Natural killer cell (primary cell): ENCODE data around the gene ELOVL2. TPM values are rescaled to one million over a fixed set of nuclear protein-coding genes. Genes with fewer than 3 reads are reported as not detected.
A peak's percentile ranks its signal among the peaks of the same experiment; 100 is the strongest.

ENCODE experiments used
- ATAC-seq, 3 donors: fragments of 150-1000 bp in 2 of 3; fragments of 200-7000 bp in 1 of 3; cut with Tn5 transposase; 1 replicate in 1 of 3; 2 replicates in 2 of 3; pipeline ENCODE4 v1.10.0; 2021; ENCODE audit warnings: mild to moderate bottlenecking in 2 of 3, moderate library complexity in 2 of 3
- DNase-seq, 2 donors: peaks; one replicate each; pipeline versions ENCODE4 v3.0.0 to v3.0.0-alpha.2; 2013 to 2021; ENCODE audit warnings: mixed read lengths in 1 of 2
- H3K27ac ChIP-seq: one replicate; pipeline ENCODE4 v1.5.1; 2013; ENCODE audit warnings: mild to moderate bottlenecking, low read length
- H3K27me3 ChIP-seq: one replicate; pipeline ENCODE4 v1.6.1; 2013; ENCODE audit warnings: low read length; ENCODE audit not compliant: control insufficient read depth, insufficient read depth
- H3K36me3 ChIP-seq: one replicate; pipeline ENCODE4 v1.6.1; 2013; ENCODE audit warnings: low read length; ENCODE audit not compliant: control insufficient read depth, insufficient read depth
- H3K4me1 ChIP-seq: one replicate; pipeline ENCODE4 v1.6.1; 2013; ENCODE audit warnings: low read length; ENCODE audit not compliant: control insufficient read depth, insufficient read depth
- H3K4me3 ChIP-seq: one replicate; pipeline ENCODE4 v1.5.1; 2013; ENCODE audit warnings: low read length
- H3K9me3 ChIP-seq: one replicate; pipeline ENCODE4 v1.6.1; 2013; ENCODE audit warnings: low read length; ENCODE audit not compliant: control insufficient read depth, insufficient read depth
- H3K27ac Mint-ChIP-seq, 2 donors: one replicate each; pipeline ENCODE4 v1.8.0; 2022; ENCODE audit warnings: mild to moderate bottlenecking in 2 of 2, mixed read lengths in 2 of 2, moderate library complexity in 1 of 2
- H3K27me3 Mint-ChIP-seq, 2 donors: one replicate each; pipeline ENCODE4 v1.8.0; 2022; ENCODE audit warnings: low read depth in 2 of 2, mixed read lengths in 2 of 2
- H3K36me3 Mint-ChIP-seq: one replicate; pipeline ENCODE4 v1.8.0; 2022; ENCODE audit warnings: mixed read lengths
- H3K4me1 Mint-ChIP-seq, 2 donors: one replicate each; pipeline ENCODE4 v1.8.0; 2022; ENCODE audit warnings: mixed read lengths in 2 of 2
- H3K4me3 Mint-ChIP-seq: one replicate; pipeline ENCODE4 v1.8.0; 2022; ENCODE audit warnings: mild to moderate bottlenecking, moderate library complexity, mixed read lengths
- H3K9me3 Mint-ChIP-seq, 2 donors: one replicate each; pipeline ENCODE4 v1.8.0; 2022; ENCODE audit warnings: mixed read lengths in 2 of 2
- CTCF ChIP-seq: fragments of 200-600 bp; IDR thresholded peaks from one replicate; pipeline ENCODE4 v1.8.0; 2022; ENCODE audit warnings: antibody characterized with exemption
- WGBS: methylation state at CpG from one replicate; pipeline ENCODE4 v1.1.7; 2013; ENCODE audit warnings: missing lambda C conversion rate; ENCODE audit not compliant: insufficient coverage; 5-methylcytosine and 5-hydroxymethylcytosine counted together
- intact Hi-C: fragments of 100-400 bp; cut with micrococcal nuclease; formaldehyde crosslinking; loops from one replicate; pipeline ENCODE4 v1.14.2; 2022
- total RNA-seq, 4 donors: library from RNA; stranded (reverse); fragments of 120-200 nt in 1 of 4; gene quantifications; one replicate each; pipeline versions ENCODE4 v1.2.3 to v1.2.4, GENCODE V29; 2013 to 2022

ELOVL2 gene
- total RNA-seq, 3 donors from 2014 or later (not counting 1 experiment from before 2014, with no cell fraction given): not detected

GRCh38 chr6:11042750-11043377 is 1.2 kb downstream of the ELOVL2 start:
- peaks cover 0 to 5% of the 10 kb centered on the region in 2 donors for H3K4me1 Mint-ChIP-seq
- 39% methylated on average over 10 of the region's 10 CpGs for WGBS
- intact Hi-C loops: no loop called here
- DNase-seq (no peak), ATAC-seq (no peak)
- no peak overlapping the region for H3K27ac Mint-ChIP-seq
- Histone ChIP-seq H3K27ac (no peak overlapping the region), H3K9me3 (no peaks in the 10 kb centered on the region), H3K4me1 (peaks cover 10% of the 10 kb centered on the region), H3K36me3 (no peaks in the 10 kb centered on the region), H3K27me3 (peaks cover 29% of the 10 kb centered on the region), H3K4me3 (no peak overlapping the region)
- no peak for TF ChIP-seq CTCF
- H3K36me3 Mint-ChIP-seq: no peaks in the 10 kb centered on the region
- peaks cover 46 to 68% of the 10 kb centered on the region in 2 donors for H3K27me3 Mint-ChIP-seq
- peak overlapping the region; percentile 62 for H3K4me3 Mint-ChIP-seq
- no peaks in the 10 kb centered on the region for H3K9me3 Mint-ChIP-seq

DNA sequence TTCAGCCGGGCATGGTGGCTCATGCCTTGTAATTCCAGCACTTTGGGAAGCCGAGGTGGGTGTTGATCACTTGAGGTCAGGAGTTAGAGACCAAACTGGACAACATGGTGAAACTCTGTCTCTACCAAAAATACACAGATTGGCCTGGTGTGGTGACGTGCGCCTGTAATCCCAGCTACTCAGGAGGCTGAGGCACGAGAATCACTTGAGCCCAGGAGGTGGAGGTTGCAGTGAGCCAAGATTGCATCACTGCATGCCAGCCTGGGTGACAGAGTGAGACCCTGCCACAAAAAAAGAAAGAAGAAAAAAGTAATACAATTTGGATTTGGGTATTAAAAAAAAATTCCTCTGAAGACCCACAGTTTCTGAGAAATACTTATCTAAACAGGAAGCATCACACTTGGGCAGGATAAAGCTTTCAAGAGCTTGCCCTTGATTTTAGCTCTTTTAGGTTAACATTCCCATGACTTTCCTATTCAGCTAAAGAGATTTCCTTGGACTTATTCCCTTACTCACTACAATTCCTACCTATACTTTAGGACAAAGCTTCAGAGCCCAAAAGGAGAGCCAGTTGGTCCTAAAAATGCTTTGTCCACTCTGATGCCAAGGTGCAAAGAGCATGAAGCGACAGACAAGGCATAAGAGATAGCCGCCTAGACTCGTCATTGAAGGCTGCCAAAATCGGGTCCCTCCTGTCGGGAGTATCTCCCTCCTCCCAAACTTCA is 1.9 kb downstream of the ELOVL2 start:
- Histone ChIP-seq H3K36me3 (no peaks in the 10 kb centered on the region), H3K4me1 (peaks cover 10% of the 10 kb centered on the region), H3K4me3 (no peak overlapping the region), H3K27me3 (peaks cover 26% of the 10 kb centered on the region), H3K9me3 (no peaks in the 10 kb centered on the region), H3K27ac (no peak overlapping the region)
- DNase-seq: no peak
- no peak for TF ChIP-seq CTCF
- intact Hi-C loops: no loop called here
- Mint-ChIP-seq H3K27me3 (peaks cover 48 to 65% of the 10 kb centered on the region in 2 donors), H3K9me3 (no peaks in the 10 kb centered on the region), H3K27ac (no peak overlapping the region), H3K4me1 (peaks cover 0 to 5% of the 10 kb centered on the region in 2 donors), H3K36me3 (no peaks in the 10 kb centered on the region), H3K4me3 (peak overlapping the region; percentile 62)
- ATAC-seq: no peak
- 64% methylated on average over 10 of the region's 10 CpGs for WGBS

GRCh38 chr6:11040134-11040533 is 4.0 kb downstream of the ELOVL2 start:
- intact Hi-C loops: no loop called here

More at GRCh38 chr6:11040134-11040533, 4.0 kb downstream of the ELOVL2 start:
- TF ChIP-seq CTCF: no peak
- WGBS: 92% methylated on average over 2 of the region's 3 CpGs
- Histone ChIP-seq H3K4me1 (peaks cover 10% of the 10 kb centered on the region), H3K27me3 (peaks cover 23% of the 10 kb centered on the region), H3K27ac (no peak overlapping the region), H3K4me3 (no peak overlapping the region), H3K9me3 (no peaks in the 10 kb centered on the region), H3K36me3 (no peaks in the 10 kb centered on the region)
- H3K36me3 Mint-ChIP-seq: no peaks in the 10 kb centered on the region
- no peak overlapping the region for H3K27ac Mint-ChIP-seq
- peaks cover 45 to 71% of the 10 kb centered on the region in 2 donors for H3K27me3 Mint-ChIP-seq
- peaks cover 0 to 5% of the 10 kb centered on the region in 2 donors for H3K4me1 Mint-ChIP-seq
- ATAC-seq (no peak), DNase-seq (no peak)
- no peak overlapping the region for H3K4me3 Mint-ChIP-seq
- no peaks in the 10 kb centered on the region for H3K9me3 Mint-ChIP-seq
